DOHH2 (cell line): ENCODE measurements around the gene TBC1D4.

Experiments
- H3F3A ChIP-seq: fragments of 200-600 bp; sonication (generic), shearing (Covaris generic); 2 replicates; pipeline ENCODE4 v1.6.0; 2016; ENCODE audit warnings: antibody characterized with exemption, mild to moderate bottlenecking; ENCODE audit not compliant: control insufficient read depth, insufficient read depth
- H3K27ac ChIP-seq: fragments of 200-600 bp; sonication (generic); 2 replicates; pipeline ENCODE4 v1.5.1; 2014; ENCODE audit warnings: low read depth, mild to moderate bottlenecking, low read length, moderate library complexity
- H3K27me3 ChIP-seq: fragments of 200-600 bp; sonication (generic); 2 replicates; pipeline ENCODE4 v1.6.1; 2014; ENCODE audit warnings: mild to moderate bottlenecking, low read length, mixed read lengths; ENCODE audit not compliant: control insufficient read depth
- H3K36me3 ChIP-seq: fragments of 200-600 bp; sonication (generic); 2 replicates; pipeline ENCODE4 v1.6.1; 2014; ENCODE audit warnings: mild to moderate bottlenecking, low read length, moderate library complexity, mixed read lengths; ENCODE audit not compliant: control insufficient read depth
- H3K4me1 ChIP-seq: fragments of 200-600 bp; sonication (generic); 2 replicates; pipeline ENCODE4 v1.6.1; 2014; ENCODE audit warnings: mild to moderate bottlenecking, low read length, mixed read lengths; ENCODE audit not compliant: control insufficient read depth
- H3K4me2 ChIP-seq: fragments of 200-600 bp; sonication (generic); 2 replicates; pipeline ENCODE4 v1.6.0; 2014; ENCODE audit warnings: mild to moderate bottlenecking, low read length, moderate library complexity
- H3K4me3 ChIP-seq: fragments of 200-600 bp; sonication (generic); 2 replicates; pipeline ENCODE4 v1.5.1; 2014; ENCODE audit warnings: mild to moderate bottlenecking, low read length, mixed read lengths
- H3K79me2 ChIP-seq: fragments of 200-600 bp; sonication (generic); 2 replicates; pipeline ENCODE4 v1.6.1; 2014; ENCODE audit warnings: mild to moderate bottlenecking, low read length, mixed read lengths; ENCODE audit not compliant: control insufficient read depth
- H3K9me2 ChIP-seq: fragments of 200-600 bp; sonication (generic); replicated peaks from 2 replicates; pipeline ENCODE4 v1.6.1; 2014; ENCODE audit warnings: mild to moderate bottlenecking, low read length, mixed read lengths; ENCODE audit not compliant: control insufficient read depth
- H3K9me3 ChIP-seq: fragments of 200-600 bp; sonication (generic); 2 replicates; pipeline ENCODE4 v1.6.1; 2014; ENCODE audit warnings: antibody characterized with exemption, low read length, mixed read lengths; ENCODE audit not compliant: control insufficient read depth, insufficient read depth
- H4K20me1 ChIP-seq: fragments of 200-600 bp; sonication (generic); 2 replicates; pipeline ENCODE4 v1.6.0; 2014; ENCODE audit warnings: low read depth, mild to moderate bottlenecking, antibody characterized with exemption, low read length, moderate library complexity; ENCODE audit not compliant: control insufficient read depth, insufficient read depth
- CTCF ChIP-seq: fragments of 200-600 bp; sonication (generic); IDR thresholded peaks from one replicate; pipeline ENCODE4 v1.5.1; 2014; ENCODE audit warnings: antibody characterized with exemption, mild to moderate bottlenecking, low read depth, low read length; ENCODE audit not compliant: poor library complexity, severe bottlenecking
- EZH2phosphoT487 ChIP-seq: fragments of 200-600 bp; sonication (generic); IDR thresholded peaks from 2 replicates; pipeline ENCODE4 v1.6.1; 2017; ENCODE audit warnings: borderline replicate concordance, mild to moderate bottlenecking, antibody characterized with exemption, low read length, moderate library complexity, mixed read lengths

Gene TBC1D4

GRCh38 chr13:75368167-75368566 lies 113.8 kb downstream of the TBC1D4 start:
- H4K20me1 ChIP-seq = peaks cover 8% of the 10 kb centered on the region
- H3K27ac ChIP-seq = peak overlapping the region; percentile 66
- peaks cover 100% of the 10 kb centered on the region for H3K79me2 ChIP-seq
- H3K4me2 ChIP-seq = peak overlapping the region; percentile 75
- H3K4me3 ChIP-seq = peak overlapping the region; percentile 50
- peaks cover 100% of the 10 kb centered on the region for H3K4me1 ChIP-seq
- no peaks in the 10 kb centered on the region for H3K9me3 ChIP-seq
- TF ChIP-seq CTCF (no peak), EZH2phosphoT487 (no peak)
- H3K36me3 ChIP-seq = peaks cover 9% of the 10 kb centered on the region; the same call in 1 of the 2 replicates
- peaks cover 9% of the 10 kb centered on the region for H3F3A ChIP-seq
- H3K9me2 ChIP-seq = no peaks in the 10 kb centered on the region
- no peaks in the 10 kb centered on the region for H3K27me3 ChIP-seq

GRCh38 chr13:75366380-75367280 lies 115.3 kb downstream of the TBC1D4 start:
- Histone ChIP-seq H3F3A (peaks cover 3% of the 10 kb centered on the region), H3K27ac (peak overlapping the region; percentile 66), H4K20me1 (peaks cover 8% of the 10 kb centered on the region), H3K27me3 (no peaks in the 10 kb centered on the region), H3K36me3 (peaks cover 24% of the 10 kb centered on the region), H3K4me2 (peak overlapping the region; percentile 75), H3K9me3 (no peaks in the 10 kb centered on the region), H3K4me3 (peak overlapping the region; percentile 50), H3K9me2 (no peaks in the 10 kb centered on the region), H3K79me2 (peaks cover 100% of the 10 kb centered on the region), H3K4me1 (peaks cover 99% of the 10 kb centered on the region)
- no peak for TF ChIP-seq CTCF
- TF ChIP-seq EZH2phosphoT487 = no peak

GRCh38 chr13:75365724-75366173 lies 116.2 kb downstream of the TBC1D4 start:
- H3K36me3 ChIP-seq = peaks cover 33% of the 10 kb centered on the region
- peaks cover 100% of the 10 kb centered on the region for H3K79me2 ChIP-seq
- H3K9me3 ChIP-seq = no peaks in the 10 kb centered on the region
- H3K4me3 ChIP-seq = peak overlapping the region; percentile 50; the same call in 1 of the 2 replicates
- TF ChIP-seq EZH2phosphoT487 = no peak
- no peak for TF ChIP-seq CTCF
- no peak overlapping the region for H3K27ac ChIP-seq
- peaks cover 7% of the 10 kb centered on the region for H3F3A ChIP-seq
- H3K4me1 ChIP-seq = peaks cover 99% of the 10 kb centered on the region
- H3K9me2 ChIP-seq = no peaks in the 10 kb centered on the region
- peak overlapping the region; percentile 75 for H3K4me2 ChIP-seq
- H4K20me1 ChIP-seq = peaks cover 8% of the 10 kb centered on the region
- no peaks in the 10 kb centered on the region for H3K27me3 ChIP-seq
